Measurements from ENCODE around the gene PIGB. TPM values are rescaled to one million over a fixed set of nuclear protein-coding genes. Genes with fewer than 3 reads are reported as not detected.

Gene PIGB
- total and polyA plus RNA-seq, 2 of the 8 experiments (the other 6 are each of a cell fraction or from before 2014, with no cell fraction given), result 4.3 to 11.7 TPM

GRCh38 chr15:55282284-55282833 is 36.7 kb upstream of the PIGB start:
- Histone ChIP-seq H3K4ac (replicated peaks; ENCODE audit: insufficient read length, low read depth, low read length) (no peak overlapping the region), H3K4me3 (ENCODE audit: extremely low read depth in 1 of 4, insufficient read depth in 2 of 4, low read depth in 3 of 4, low read length in 4 of 4) (no peak overlapping the region), H3K9me3 (ENCODE audit: insufficient read depth in 2 of 2, low read depth in 1 of 2, low read length in 1 of 2) (no peaks in the 10 kb centered on the region), H3K23me2 (ENCODE audit: low read depth, low read length) (no peaks in the 10 kb centered on the region), H2BK15ac (ENCODE audit: low read length) (no peak overlapping the region), H3K36me3 (ENCODE audit: control insufficient read depth in 2 of 4, insufficient read depth in 4 of 4, low read length in 3 of 4) (no peaks in the 10 kb centered on the region), H2BK120ac (replicated peaks; ENCODE audit: low read depth, low read length) (no peak overlapping the region), H2AFZ (ENCODE audit: low read length) (no peak overlapping the region), H4K5ac (ENCODE audit: insufficient read length, low read depth, low read length) (no peak overlapping the region), H3K9ac (replicated peaks in 1 of 4; ENCODE audit: extremely low read depth in 1 of 4, low read depth in 3 of 4, low read length in 3 of 4) (no peak overlapping the region), H4K20me1 (replicated peaks in 1 of 2; ENCODE audit: control insufficient read depth in 1 of 2, insufficient read depth in 2 of 2, low read length in 2 of 2) (no peaks in the 10 kb centered on the region), H3K14ac (ENCODE audit: insufficient read length) (no peak overlapping the region), H2BK5ac (ENCODE audit: low read depth, low read length) (no peak overlapping the region), H3K4me1 (replicated peaks in 1 of 4; ENCODE audit: control insufficient read depth in 3 of 4, insufficient read depth in 4 of 4, low read length in 3 of 4) (no peaks in the 10 kb centered on the region), H2BK12ac (ENCODE audit: low read depth, low read length) (no peak overlapping the region), H3K27ac (ENCODE audit: low read depth, low read length) (no peak overlapping the region), H4K91ac (replicated peaks; ENCODE audit: insufficient read length, low read length) (no peak overlapping the region), H3K79me1 (ENCODE audit: low read depth, low read length) (no peaks in the 10 kb centered on the region), H3K4me2 (ENCODE audit: insufficient read depth in 1 of 2, low read depth in 2 of 2, low read length in 2 of 2) (no peak overlapping the region), H2AK5ac (ENCODE audit: low read depth, low read length) (no peak overlapping the region), H2BK20ac (ENCODE audit: low read length) (no peak overlapping the region), H3K18ac (ENCODE audit: extremely low read depth, low read length) (no peak overlapping the region), H3K27me3 (replicated peaks in 1 of 4; ENCODE audit: control insufficient read depth in 3 of 4, extremely low read depth in 1 of 4, insufficient read depth in 3 of 4, low read length in 3 of 4) (no peaks in the 10 kb centered on the region), H3K79me2 (ENCODE audit: control insufficient read depth in 1 of 2, insufficient read depth in 2 of 2, low read length in 2 of 2) (no peaks in the 10 kb centered on the region), H3K23ac (ENCODE audit: insufficient read length) (no peak overlapping the region), H3K56ac (replicated peaks; ENCODE audit: insufficient read length, low read depth, low read length) (no peak overlapping the region), H4K8ac (ENCODE audit: extremely low read depth, insufficient read depth, low read length) (no peak overlapping the region)
- FAIRE-seq, result no peak
- TF ChIP-seq, protein P1, sequence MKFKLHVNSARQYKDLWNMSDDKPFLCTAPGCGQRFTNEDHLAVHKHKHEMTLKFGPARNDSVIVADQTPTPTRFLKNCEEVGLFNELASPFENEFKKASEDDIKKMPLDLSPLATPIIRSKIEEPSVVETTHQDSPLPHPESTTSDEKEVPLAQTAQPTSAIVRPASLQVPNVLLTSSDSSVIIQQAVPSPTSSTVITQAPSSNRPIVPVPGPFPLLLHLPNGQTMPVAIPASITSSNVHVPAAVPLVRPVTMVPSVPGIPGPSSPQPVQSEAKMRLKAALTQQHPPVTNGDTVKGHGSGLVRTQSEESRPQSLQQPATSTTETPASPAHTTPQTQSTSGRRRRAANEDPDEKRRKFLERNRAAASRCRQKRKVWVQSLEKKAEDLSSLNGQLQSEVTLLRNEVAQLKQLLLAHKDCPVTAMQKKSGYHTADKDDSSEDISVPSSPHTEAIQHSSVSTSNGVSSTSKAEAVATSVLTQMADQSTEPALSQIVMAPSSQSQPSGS (IDR thresholded peaks at IDR 0.05; ENCODE audit: low read length), result no peak
- TF ChIP-seq NRF1 (IDR thresholded peaks at IDR 0.05; ENCODE audit: low read depth, low read length) (no peak), CBX5 (IDR thresholded peaks at IDR 0.05; ENCODE audit: low read depth, low read length) (no peak), HDAC6 (IDR thresholded peaks at IDR 0.05; ENCODE audit: low read depth, low read length) (no peak), MAFK (IDR thresholded peaks at IDR 0.05; ENCODE audit: low read depth, low read length) (no peak)
- POLR2A ChIA-PET (ENCODE audit: partially characterized antibody), result no interaction called here
- CTCF ChIA-PET (ENCODE audit: partially characterized antibody), result no interaction called here
- WGBS, 2 experiments (ENCODE audit: extremely low coverage in 1 of 2, insufficient coverage in 1 of 2, insufficient read length in 1 of 2, insufficient replicate concordance in 2 of 2, low coverage in 1 of 2, low lambda C conversion rate in 2 of 2, missing lambda C conversion rate in 1 of 2), result 89% methylated on average over 5 of the region's 5 CpGs; no CpG with 5 or more reads in 1 of the 2 experiments
- DNase-seq (ENCODE audit: low read depth in 1 of 2, low spot score in 2 of 2), result no peak

All from H1 (cell line).